Heart right ventricle (tissue), 16 donors: Measurements from ENCODE around the gene EDC3. TPM values are rescaled to one million over a fixed set of nuclear protein-coding genes. Genes with fewer than 3 reads are reported as not detected.
"Not testable (repeated sequence)": the region's sequence is repeated elsewhere in the genome, so short reads cannot be mapped to it uniquely, and the experiment has no call there.

Source experiments
- ATAC-seq, 8 donors: fragments of 200-7000 bp; cut with Tn5 transposase; one replicate each; pipeline ENCODE4 v1.9.1; 2020; ENCODE audit warnings: mild to moderate bottlenecking in 8 of 8, moderate library complexity in 8 of 8, moderate number of reproducible peaks in 1 of 8
- DNase-seq, 2 donors: peaks; one replicate each; pipeline ENCODE4 v3.0.0-alpha.2; 2020
- H3K27ac ChIP-seq, 10 donors: fragments of 200-600 bp; sonication (generic) in 2 of 10; one replicate each; pipeline versions ENCODE4 v1.5.0 to v1.8.0; 2020 to 2022; ENCODE audit warnings: mild to moderate bottlenecking in 3 of 10
- H3K27me3 ChIP-seq, 7 donors: fragments of 200-600 bp; one replicate each; pipeline ENCODE4 v1.8.0; 2021 to 2022; ENCODE audit warnings: mild to moderate bottlenecking in 2 of 7
- H3K36me3 ChIP-seq, 9 donors: fragments of 200-600 bp; sonication (generic) in 1 of 9; one replicate each; pipeline versions ENCODE4 v1.5.0 to v1.8.0; 2020 to 2022; ENCODE audit warnings: mild to moderate bottlenecking in 2 of 9
- H3K4me1 ChIP-seq, 9 donors: fragments of 200-600 bp; sonication (generic) in 1 of 9; one replicate each; pipeline versions ENCODE4 v1.5.0 to v1.8.0; 2020 to 2022; ENCODE audit warnings: mild to moderate bottlenecking in 4 of 9
- H3K4me3 ChIP-seq, 10 donors: fragments of 200-600 bp; sonication (generic) in 2 of 10; one replicate each; pipeline versions ENCODE4 v1.5.0 to v1.8.0; 2020 to 2022; ENCODE audit warnings: mild to moderate bottlenecking in 7 of 10, moderate library complexity in 2 of 10
- H3K9me3 ChIP-seq, 11 donors: fragments of 200-600 bp in 10 of 11; sonication (generic) in 2 of 11; one replicate each; pipeline versions ENCODE4 v1.5.0 to v1.8.0; 2013 to 2022; ENCODE audit warnings: mild to moderate bottlenecking in 2 of 11, control low read depth in 1 of 11, moderate library complexity in 1 of 11
- WGBS, 2 donors: extraction: QIAGEN DNeasy Blood & Tissue Kit; methylation state at CpG; one replicate each; pipeline ENCODE4 v1.1.7; 2013; ENCODE audit warnings: inconsistent platforms in 1 of 2; 5-methylcytosine and 5-hydroxymethylcytosine counted together
- intact Hi-C, 10 donors: fragments of 100-400 bp; cut with DNase I; formaldehyde crosslinking; loops; one replicate each; pipeline versions ENCODE4 v1.11.1 to v1.14.2; 2022
- polyA plus RNA-seq, 2 donors: library from polyadenylated mRNA; stranded (reverse); fragments of 200-250 nt; gene quantifications; one replicate each; pipeline ENCODE4 v1.2.3, GENCODE V29; 2013
- total RNA-seq, 10 donors: library from RNA; stranded (reverse); fragmentation: NEBNext Ultra II Directional in 3 of 10; extraction: Animal tissue kit (Norgen Biotek cat#: 25700) in 3 of 10; gene quantifications; one replicate each; pipeline versions ENCODE4 v1.2.1 to v1.2.4, GENCODE V29; 2021 to 2023
- TF ChIP-seq, protein P1 (sequence below), 9 donors: fragments of 200-600 bp; sonication (generic) in 2 of 9; IDR thresholded peaks; one replicate each; pipeline versions ENCODE4 v1.5.0 to v1.8.0; 2021 to 2022; ENCODE audit warnings: antibody characterized with exemption in 9 of 9, mild to moderate bottlenecking in 5 of 9, moderate library complexity in 1 of 9
- donor health status: Arrhythmogenic right ventricular cardiomyopathy.
- donor health status: ischemic (EF 13 %, LVEDD 7.1; RV severe dilation, severe dysfunction).
- donor health status: healthy with polysubstance abuse.
- donor health status: DM: no; HTN: yes; CAD: no.
- donor health status: DM: no; HTN: no; CAD: no.
- donor health status: ischemic (EF 25% LVEDD 6.9; RV normal size, moderate dysfunction).
- donor health status: ischemic (EF 25% LVEDD 5.7; RV mildly dilated, moderate dysfunction).
- donor health status: healthy.
- donor health status: DM: yes; HTN: yes; CAD: no.
- donor health status: Ischemic cardiomyopathy.
- donor health status: ischemic (EF 35%, LVEDD 5.7; RV mildly dilated, moderate dysfunction).
- donor health status: nonischemic (EF 11% LVEDD 7.7; RV severe dilation, severe dysfunction).
- donor health status: DM: yes; HTN: yes; CAD: no.
- donor health status: PGD.
- donor health status: ischemic (EF 29% LVEDD 5.4; RV normal size, mild dysfunction).
- donor health status: nonischemic (EF 23%, LVEDD 6.1; RV moderate dilation, normal function).

Gene EDC3
- total and polyA plus RNA-seq, 12 donors: 10.4 to 18.1 (median 15.5) TPM

DNA sequence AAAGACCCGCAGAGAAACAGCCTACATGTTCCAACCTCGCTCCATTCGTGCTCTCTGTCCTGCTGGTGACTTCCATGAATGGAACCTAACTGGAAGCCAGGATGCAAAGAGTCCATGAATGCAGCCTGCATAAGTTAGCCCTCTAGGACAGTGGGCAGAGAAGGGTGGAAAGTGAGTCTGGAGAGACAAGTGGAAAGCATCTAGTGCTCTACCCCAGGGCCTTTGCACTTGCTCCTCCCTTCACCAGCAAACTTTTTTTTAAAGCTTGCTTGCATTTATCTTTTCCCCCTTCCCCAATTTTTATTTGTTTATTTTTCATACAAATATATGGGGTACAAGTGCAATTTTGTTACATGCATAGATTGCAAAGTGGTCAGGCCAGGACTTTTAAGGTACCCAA lies 37.4 kb upstream of the EDC3 start:
- DNase-seq (no peak), ATAC-seq (no peak)
- TF ChIP-seq, protein P1, sequence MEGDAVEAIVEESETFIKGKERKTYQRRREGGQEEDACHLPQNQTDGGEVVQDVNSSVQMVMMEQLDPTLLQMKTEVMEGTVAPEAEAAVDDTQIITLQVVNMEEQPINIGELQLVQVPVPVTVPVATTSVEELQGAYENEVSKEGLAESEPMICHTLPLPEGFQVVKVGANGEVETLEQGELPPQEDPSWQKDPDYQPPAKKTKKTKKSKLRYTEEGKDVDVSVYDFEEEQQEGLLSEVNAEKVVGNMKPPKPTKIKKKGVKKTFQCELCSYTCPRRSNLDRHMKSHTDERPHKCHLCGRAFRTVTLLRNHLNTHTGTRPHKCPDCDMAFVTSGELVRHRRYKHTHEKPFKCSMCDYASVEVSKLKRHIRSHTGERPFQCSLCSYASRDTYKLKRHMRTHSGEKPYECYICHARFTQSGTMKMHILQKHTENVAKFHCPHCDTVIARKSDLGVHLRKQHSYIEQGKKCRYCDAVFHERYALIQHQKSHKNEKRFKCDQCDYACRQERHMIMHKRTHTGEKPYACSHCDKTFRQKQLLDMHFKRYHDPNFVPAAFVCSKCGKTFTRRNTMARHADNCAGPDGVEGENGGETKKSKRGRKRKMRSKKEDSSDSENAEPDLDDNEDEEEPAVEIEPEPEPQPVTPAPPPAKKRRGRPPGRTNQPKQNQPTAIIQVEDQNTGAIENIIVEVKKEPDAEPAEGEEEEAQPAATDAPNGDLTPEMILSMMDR (IDR thresholded peaks at IDR 0.05): no peak
- Histone ChIP-seq H3K36me3 (no peaks in the 10 kb centered on the region), H3K27me3 (peaks cover 0 to 48% (median 21%) of the 10 kb centered on the region in 7 donors), H3K27ac (no peak overlapping the region), H3K4me1 (no peaks in the 10 kb centered on the region), H3K4me3 (no peak overlapping the region), H3K9me3 (no peaks in the 10 kb centered on the region)
- 91 to 95% methylated on average over 3 of the region's 3 CpGs for WGBS, 2 donors
- intact Hi-C loops: no loop called here

DNA sequence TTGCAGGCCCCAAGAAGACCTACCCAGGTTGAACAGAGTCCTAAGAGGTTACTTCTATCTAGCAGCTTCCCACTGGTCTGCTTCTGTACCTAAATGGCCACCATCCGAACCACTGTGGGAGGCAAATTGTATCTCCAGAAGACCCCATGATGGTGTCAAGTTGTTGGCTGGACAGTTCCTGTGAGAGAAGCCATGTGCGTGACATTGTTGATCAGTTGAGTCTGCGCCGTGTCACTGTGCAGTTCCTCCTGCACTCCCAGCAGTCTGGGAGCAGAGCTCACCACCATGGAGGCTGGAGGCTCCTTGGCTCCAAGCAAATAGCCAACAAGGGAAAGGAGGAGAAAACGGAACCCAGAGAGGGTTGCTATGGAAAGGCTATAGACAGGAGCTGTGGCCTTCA lies 37.0 kb upstream of the EDC3 start:
- intact Hi-C loops: no loop called here
- Histone ChIP-seq H3K4me3 (no peak overlapping the region), H3K27ac (no peak overlapping the region), H3K9me3 (no peaks in the 10 kb centered on the region), H3K36me3 (no peaks in the 10 kb centered on the region), H3K27me3 (peaks cover 0 to 49% (median 21%) of the 10 kb centered on the region in 7 donors), H3K4me1 (peaks cover 0 to 3% (median 0%) of the 10 kb centered on the region in 9 donors)
- WGBS, 2 donors: 85 to 91% methylated on average over 5 of the region's 5 CpGs
- DNase-seq (no peak), ATAC-seq (no peak)
- TF ChIP-seq, protein P1 (IDR thresholded peaks at IDR 0.05): no peak

DNA sequence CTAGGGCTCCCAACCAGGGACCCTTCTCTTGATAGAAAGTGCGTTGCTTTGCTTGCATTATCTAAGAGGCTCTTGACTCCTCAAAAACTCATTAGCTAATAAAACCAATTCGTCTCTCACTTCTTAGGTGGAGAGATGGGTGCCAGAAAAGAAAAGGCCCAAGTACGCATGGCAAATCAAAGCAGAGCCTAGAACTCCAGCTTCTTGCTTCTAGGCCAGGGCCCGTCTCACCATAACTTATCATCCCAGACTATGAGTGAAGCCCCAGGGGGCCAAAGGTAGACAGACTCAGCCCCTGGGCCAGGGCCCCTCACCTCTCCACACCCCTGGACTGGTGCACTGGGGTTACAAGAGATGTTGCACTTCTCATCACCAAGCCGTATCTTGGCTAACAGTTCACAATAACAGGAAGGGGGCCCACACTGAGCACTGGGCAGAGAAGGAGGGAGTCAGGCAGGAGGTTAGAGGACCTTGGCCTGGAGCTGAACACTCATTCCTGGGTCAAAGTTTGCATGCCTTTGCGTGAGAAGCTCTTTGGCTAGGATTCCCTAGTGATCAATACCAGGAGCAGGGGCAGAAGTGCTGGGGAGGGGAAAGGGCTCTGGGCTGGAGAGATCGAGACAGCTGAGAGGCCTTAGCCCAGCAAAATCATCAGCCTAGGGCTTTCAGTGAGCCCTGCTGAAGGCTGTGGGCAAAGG lies 34.9 kb upstream of the EDC3 start:
- no peak overlapping the region for H3K27ac ChIP-seq
- H3K4me1 ChIP-seq: peaks cover 3 to 23% (median 17%) of the 10 kb centered on the region in 9 donors
- ATAC-seq (no peak), DNase-seq (no peak)
- WGBS, 2 donors: 77 to 83% methylated on average over 7 of the region's 7 CpGs
- no peaks in the 10 kb centered on the region for H3K36me3 ChIP-seq
- TF ChIP-seq, protein P1 (IDR thresholded peaks at IDR 0.05): no peak
- no peak overlapping the region for H3K4me3 ChIP-seq
- intact Hi-C loops: no loop called here
- H3K27me3 ChIP-seq: peaks cover 0 to 66% (median 21%) of the 10 kb centered on the region in 7 donors
- no peaks in the 10 kb centered on the region for H3K9me3 ChIP-seq

DNA sequence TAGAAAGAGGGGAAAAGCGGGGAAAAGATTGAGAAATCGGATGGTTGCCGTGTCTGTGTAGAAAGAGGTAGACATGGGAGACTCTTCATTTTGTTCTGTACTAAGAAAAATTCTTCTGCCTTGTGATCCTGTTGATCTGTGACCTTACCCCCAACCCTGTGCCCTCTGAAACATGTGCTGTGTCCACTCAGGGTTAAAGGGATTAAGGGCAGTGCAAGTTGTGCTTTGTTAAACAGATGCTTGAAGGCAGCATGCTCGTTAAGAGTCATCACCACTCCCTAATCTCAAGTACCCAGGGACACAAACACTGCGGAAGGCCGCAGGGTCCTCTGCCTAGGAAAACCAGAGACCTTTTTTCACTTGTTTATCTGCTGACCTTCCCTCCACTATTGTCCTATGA lies 33.5 kb upstream of the EDC3 start:
- intact Hi-C loops: loop anchor here in 1 of 10 donors (10.0 kb wide), 1 partner anchor 65 kb away; no protein-coding TSS in a partner anchor
- 63 to 74% methylated on average over 6 of the region's 6 CpGs for WGBS, 2 donors
- DNase-seq, H3K9me3 ChIP-seq, ATAC-seq, H3K4me3 ChIP-seq, H3K36me3 ChIP-seq, H3K27ac ChIP-seq: not testable (repeated sequence)
- Histone ChIP-seq H3K27me3 (peaks cover 0 to 67% (median 19%) of the 10 kb centered on the region in 7 donors), H3K4me1 (peaks cover 3 to 31% (median 21%) of the 10 kb centered on the region in 9 donors)

DNA sequence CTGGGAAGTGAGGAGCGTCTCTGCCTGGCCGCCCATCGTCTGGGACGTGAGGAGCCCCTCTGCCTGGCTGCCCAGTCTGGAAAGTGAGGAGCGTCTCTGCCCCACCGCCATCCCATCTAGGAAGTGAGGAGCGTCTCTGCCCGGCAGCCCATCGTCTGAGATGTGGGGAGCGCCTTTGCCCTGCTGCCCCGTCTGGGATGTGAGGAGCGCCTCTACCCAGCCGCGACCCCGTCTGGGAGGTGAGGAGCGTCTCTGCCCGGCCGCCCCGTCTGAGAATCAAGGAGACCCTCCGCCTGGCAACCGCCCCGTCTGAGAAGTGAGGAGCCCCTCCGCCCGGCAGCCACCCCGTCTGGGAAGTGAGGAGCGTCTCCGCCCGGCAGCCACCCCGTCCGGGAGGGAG lies 32.9 kb upstream of the EDC3 start:
- Histone ChIP-seq H3K27me3 (peaks cover 0 to 74% (median 18%) of the 10 kb centered on the region in 7 donors), H3K4me1 (peaks cover 3 to 31% (median 21%) of the 10 kb centered on the region in 9 donors)
- H3K4me3 ChIP-seq, H3K36me3 ChIP-seq, H3K27ac ChIP-seq, DNase-seq, H3K9me3 ChIP-seq, ATAC-seq: not testable (repeated sequence)
- 83% methylated on average over 15 to 22 of the region's 30 CpGs for WGBS, 2 donors
- intact Hi-C loops: loop anchor here in 1 of 10 donors (10.0 kb wide), 1 partner anchor 64 kb away; no protein-coding TSS in a partner anchor
